HepG2 (cell line): Measurements from ENCODE around the gene POLR1E. TPM values are rescaled to one million over a fixed set of nuclear protein-coding genes. Genes with fewer than 3 reads are reported as not detected.
A peak's percentile ranks its signal among the peaks of the same experiment; 100 is the strongest.

Experiments used
- BRCA1 ChIP-seq: sonication (generic); formaldehyde crosslinking; IDR thresholded peaks from 2 replicates; pipeline ENCODE4 v1.4.0; 2020; ENCODE audit warnings: missing genetic modification reagents
- CHCHD3 ChIP-seq: sonication (generic); formaldehyde crosslinking; IDR thresholded peaks from 2 replicates; pipeline ENCODE4 v1.8.0; 2022; ENCODE audit warnings: mild to moderate bottlenecking, missing genetic modification reagents, moderate library complexity
- CREB1 ChIP-seq, 2 experiments: fragments of 450-650 bp in 1 of 2; IDR thresholded peaks; 2 replicates each; pipeline ENCODE4 v1.6.1; 2016 to 2017; ENCODE audit warnings: control low read depth in 1 of 2, mild to moderate bottlenecking in 1 of 2, missing compliant biosample characterization in 1 of 2, missing genetic modification characterization in 1 of 2
- EEA1 ChIP-seq: sonication (generic); formaldehyde crosslinking; IDR thresholded peaks from 2 replicates; pipeline ENCODE4 v1.5.1; 2020; ENCODE audit warnings: mild to moderate bottlenecking, missing genetic modification reagents, borderline replicate concordance
- IKZF4 ChIP-seq: sonication (generic); formaldehyde crosslinking; IDR thresholded peaks from 2 replicates; pipeline ENCODE4 v1.5.1; 2020; ENCODE audit warnings: borderline replicate concordance, mild to moderate bottlenecking, low read depth, missing genetic modification reagents; ENCODE audit errors: not compliant biosample characterization
- JUND ChIP-seq: sonication (generic); formaldehyde crosslinking; IDR thresholded peaks from 2 replicates; pipeline ENCODE4 v1.8.0; 2022; ENCODE audit warnings: mild to moderate bottlenecking, missing genetic modification reagents
- KLF11 ChIP-seq: IDR thresholded peaks from 2 replicates; pipeline ENCODE4 v1.6.1; 2016; ENCODE audit warnings: missing compliant biosample characterization
- KLF13 ChIP-seq: sonication (generic); formaldehyde crosslinking; IDR thresholded peaks from 2 replicates; pipeline ENCODE4 v1.4.0; 2020; ENCODE audit warnings: mild to moderate bottlenecking, missing genetic modification reagents
- KLF16 ChIP-seq, 2 experiments: sonication (generic) in 1 of 2; formaldehyde crosslinking in 1 of 2; IDR thresholded peaks; 2 replicates each; pipeline versions ENCODE4 v1.6.1 to v1.8.0; 2016 to 2023; ENCODE audit warnings: missing genetic modification reagents in 2 of 2, missing compliant biosample characterization in 1 of 2
- MAFG ChIP-seq: sonication (generic); formaldehyde crosslinking; IDR thresholded peaks from 2 replicates; pipeline ENCODE4 v1.5.1; 2020; ENCODE audit warnings: mild to moderate bottlenecking, missing genetic modification reagents
- MIER2 ChIP-seq: IDR thresholded peaks from 2 replicates; pipeline ENCODE4 v1.6.1; 2016; ENCODE audit warnings: missing biosample characterization, missing genetic modification reagents
- RBFOX2 ChIP-seq: fragments of 200-400 bp; formaldehyde crosslinking; IDR thresholded peaks from 2 replicates; pipeline ENCODE4 v1.6.1; 2017; ENCODE audit warnings: low read depth, mild to moderate bottlenecking, low read length
- REXO4 ChIP-seq: sonication (generic); formaldehyde crosslinking; IDR thresholded peaks from 2 replicates; pipeline ENCODE4 v1.8.0; 2022; ENCODE audit warnings: missing genetic modification reagents, mild to moderate bottlenecking, borderline replicate concordance
- SSRP1 ChIP-seq: IDR thresholded peaks from 2 replicates; pipeline ENCODE4 v1.6.1; 2016; ENCODE audit warnings: control low read depth
- TBL1XR1 ChIP-seq: fragments of 150-350 bp; IDR thresholded peaks from 2 replicates; pipeline ENCODE4 v1.6.1; 2014; ENCODE audit warnings: borderline replicate concordance, low read length; ENCODE audit not compliant: partially characterized antibody
- TBX3 ChIP-seq: fragments of 450-650 bp; IDR thresholded peaks from 2 replicates; pipeline ENCODE4 v1.6.1; 2017; ENCODE audit warnings: antibody characterized with exemption, mild to moderate bottlenecking, inconsistent platforms, borderline replicate concordance
- USF2 ChIP-seq, 2 experiments: sonication (generic) in 1 of 2; formaldehyde crosslinking in 1 of 2; IDR thresholded peaks; 2 replicates each; pipeline versions ENCODE4 v1.5.1 to v1.6.1; 2011 to 2020; ENCODE audit warnings: borderline replicate concordance in 1 of 2, low read depth in 1 of 2, low read length in 1 of 2, mild to moderate bottlenecking in 1 of 2, missing genetic modification reagents in 1 of 2, moderate library complexity in 1 of 2
- ZFP36L1 ChIP-seq: sonication (generic); formaldehyde crosslinking; IDR thresholded peaks from 2 replicates; pipeline ENCODE4 v1.8.0; 2022; ENCODE audit warnings: mild to moderate bottlenecking, missing genetic modification reagents, moderate library complexity
- ZHX2 ChIP-seq, 2 experiments: sonication (generic) in 1 of 2; formaldehyde crosslinking in 1 of 2; IDR thresholded peaks; 2 replicates each; pipeline versions ENCODE4 v1.6.1 to v1.9.0; 2014 to 2022; ENCODE audit warnings: antibody characterized with exemption in 1 of 2, borderline replicate concordance in 1 of 2, inconsistent platforms in 1 of 2, low read depth in 1 of 2, missing genetic modification reagents in 1 of 2
- polyA plus RNA-seq, 8 experiments: library from polyadenylated mRNA; depleted of rRNA in 3 of 8; stranded (reverse) in 7 of 8; unstranded in 1 of 8; fragments of >200 nt; fragmentation: Illumina TruSeq in 4 of 8; extraction: Trizol in 4 of 8; gene quantifications; 2 replicates each; pipeline versions ENCODE4 v1.2.1 to v1.2.3, GENCODE V29; 2011 to 2016; ENCODE audit warnings: low read depth in 4 of 8, missing spikeins in 1 of 8, mixed read lengths in 1 of 8; ENCODE audit not compliant: insufficient read depth in 1 of 8
- total RNA-seq, 5 experiments: library from RNA; depleted of rRNA; stranded (reverse); fragments of >200 nt; fragmentation: Illumina TruSeq; extraction: Trizol; gene quantifications; 2 replicates each; pipeline ENCODE4 v1.2.3, GENCODE V29; 2016; ENCODE audit warnings: low read depth in 1 of 5

Gene POLR1E
- total and polyA plus RNA-seq, 2 of the 13 experiments (the other 11 are each of a cell fraction or from before 2014, with no cell fraction given), result 23.0 to 37.8 TPM

DNA sequence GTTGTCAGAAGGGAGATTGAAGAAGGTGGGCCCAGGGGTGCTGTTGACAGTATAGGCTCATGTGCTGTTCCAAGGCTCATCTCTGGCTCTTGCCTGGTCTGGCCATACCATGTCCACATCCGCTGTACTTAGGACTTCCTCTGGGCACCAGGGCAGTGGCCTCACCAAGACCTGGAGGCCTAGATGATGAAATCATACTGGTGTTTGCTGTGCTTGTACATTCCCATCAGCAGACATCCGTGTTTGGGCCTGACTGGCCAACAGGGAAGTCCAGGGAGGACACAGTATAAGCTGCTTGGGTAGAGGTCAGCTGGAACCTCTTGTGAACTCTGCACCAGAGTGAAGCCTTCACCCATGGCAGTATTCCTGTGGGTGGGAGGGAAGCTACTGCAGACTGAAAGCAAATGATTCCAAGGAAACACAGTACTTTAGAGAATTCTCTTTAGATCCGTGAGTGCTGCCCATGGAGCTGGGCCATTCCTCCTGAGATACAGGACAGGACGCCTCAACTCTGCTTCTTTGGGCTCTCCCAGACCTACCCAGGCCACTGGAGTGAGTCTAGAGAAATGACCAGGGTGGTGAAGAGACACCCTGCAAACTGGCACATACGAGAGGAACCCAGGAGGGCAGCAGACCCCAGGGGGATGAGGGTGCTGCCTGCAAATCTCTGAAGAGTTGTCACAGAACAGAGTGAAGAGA is 22.5 kb downstream of the POLR1E start (continued):
- TF ChIP-seq ZHX2 (IDR thresholded peaks at IDR 0.05; ENCODE audit: low read depth) (no peak; the same call in 1 of the 2 replicates), ZHX2 (CRISPR knock-in tag; IDR thresholded peaks at IDR 0.05; ENCODE audit: borderline replicate concordance) (no peak), TBX3 (no peak), MIER2 (peak; percentile 68), ZFP36L1 (CRISPR knock-in tag) (peak; percentile 95; the same call in 1 of the 2 replicates), EEA1 (CRISPR knock-in tag) (no peak), MAFG (no peak), CHCHD3 (0 out of 2 replicates have a peak, but pooled peaks have one; percentile 28), TBL1XR1 (no peak), KLF13 (no peak), REXO4 (CRISPR knock-in tag) (no peak), KLF16 (CRISPR knock-in tag; IDR thresholded peaks at IDR 0.05) (peak in 1 of 2 experiments; percentile 63; a peak in 2 of 4 replicates), RBFOX2 (no peak), USF2 (IDR thresholded peaks at IDR 0.05; ENCODE audit: low read depth, low read length) (no peak), USF2 (CRISPR knock-in tag; IDR thresholded peaks at IDR 0.05; ENCODE audit: borderline replicate concordance) (no peak; the same call in 1 of the 2 replicates), BRCA1 (CRISPR knock-in tag) (0 out of 2 replicates have a peak, but pooled peaks have one; percentile 67), CREB1 (IDR thresholded peaks at IDR 0.05) (no peak), CREB1 (CRISPR knock-in tag; IDR thresholded peaks at IDR 0.05) (no peak), IKZF4 (CRISPR knock-in tag) (no peak), SSRP1 (CRISPR knock-in tag) (no peak), KLF11 (CRISPR knock-in tag) (no peak), JUND (CRISPR knock-in tag) (peak; percentile 75; the same call in 1 of the 2 replicates)
